SKM-1 treated with dmso at 0.1 percent for 144 hours (cell line): ENCODE results near the gene ANKRD61.
"Not testable (repeated sequence)": the region's sequence is repeated elsewhere in the genome, so short reads cannot be mapped to it uniquely, and the experiment has no call there.

Experiments used
- DNase-seq: peaks from one replicate; lab custom pipeline; 2025; ENCODE audit not compliant: unreplicated experiment; lab: John Stamatoyannopoulos, UW

ANKRD61 gene

GRCh38 chr7:6031567-6031966 is 391 bp downstream of the ANKRD61 start:
- DNase-seq, result no peak

GRCh38 chr7:6032167-6032566 is 991 bp downstream of the ANKRD61 start:
- no peak for DNase-seq

GRCh38 chr7:6032641-6033040 is 1.5 kb downstream of the ANKRD61 start:
- no peak for DNase-seq

GRCh38 chr7:6035165-6035564 is 4.0 kb downstream of the ANKRD61 start:
- DNase-seq, result no peak

GRCh38 chr7:6035686-6036085 is 4.5 kb downstream of the ANKRD61 start:
- DNase-seq, result no peak

GRCh38 chr7:6049780-6050179 is 18.6 kb downstream of the ANKRD61 start:
- DNase-seq, result no peak

- DNase-seq, result not testable (repeated sequence)
These were observed 20.0 kb downstream of the ANKRD61 start for GRCh38 chr7:6051185-6051584.

GRCh38 chr7:6056616-6057015 is 25.4 kb downstream of the ANKRD61 start:
- DNase-seq, result no peak

GRCh38 chr7:6057316-6058129 is 26.3 kb downstream of the ANKRD61 start:
- DNase-seq, result no peak

GRCh38 chr7:6059941-6060340 is 28.8 kb downstream of the ANKRD61 start:
- not testable (repeated sequence) for DNase-seq

- no peak for DNase-seq
These were observed 40.2 kb downstream of the ANKRD61 start for GRCh38 chr7:6071406-6071805.

- peak; percentile 56 for DNase-seq
These were observed 43.6 kb downstream of the ANKRD61 start for GRCh38 chr7:6074612-6075380.

- no peak for DNase-seq
These were observed 47.4 kb downstream of the ANKRD61 start for GRCh38 chr7:6078548-6078947.

GRCh38 chr7:6083047-6083446 is 51.9 kb downstream of the ANKRD61 start:
- DNase-seq, result not testable (repeated sequence)
